Frontal cortex (tissue), 4 donors: ENCODE measurements around the gene BOLA1. TPM values are rescaled to one million over a fixed set of nuclear protein-coding genes. Genes with fewer than 3 reads are reported as not detected.
"Not testable (repeated sequence)": the region's sequence is repeated elsewhere in the genome, so short reads cannot be mapped to it uniquely, and the experiment has no call there.

Source experiments
- DNase-seq, 2 donors: peaks; one replicate each; pipeline ENCODE4 v3.0.0; 2012; ENCODE audit warnings: low spot score in 2 of 2
- FAIRE-seq: peaks from 2 replicates; lab custom pipeline; 2012; peaks lifted over from hg19 to GRCh38; lab: Jason Lieb, UNC
- total RNA-seq: library from RNA; depleted of rRNA; stranded (reverse); fragments of >200 nt; gene quantifications from one replicate; pipeline ENCODE4 v1.2.3, GENCODE V29; 2014
- donor health status: control.
- donor health status: control.
- donor health status: control.

BOLA1 gene
- total RNA-seq, 1 donor from 2014 or later: 10.2 TPM

GRCh38 chr1:149886396-149887195 is 12.8 kb upstream of the BOLA1 start:
- FAIRE-seq (peak; percentile 98), DNase-seq (peak; percentile 84 to 86)

DNA sequence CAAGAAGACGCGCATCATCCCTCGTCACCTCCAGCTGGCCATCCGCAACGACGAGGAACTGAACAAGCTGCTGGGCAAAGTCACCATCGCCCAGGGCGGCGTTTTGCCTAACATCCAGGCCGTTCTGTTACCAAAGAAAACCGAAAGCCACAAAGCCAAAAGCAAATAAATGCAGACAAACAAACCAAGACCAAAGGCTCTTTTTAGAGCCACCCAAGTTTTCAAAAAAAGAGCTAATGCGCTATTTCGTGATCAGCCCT is 12.2 kb upstream of the BOLA1 start:
- not testable (repeated sequence) for FAIRE-seq, DNase-seq

- peak; percentile 74 to 77 for DNase-seq
- peak; percentile 92 for FAIRE-seq
Measured at GRCh38 chr1:149887456-149888246, 11.7 kb upstream of the BOLA1 start.

DNA sequence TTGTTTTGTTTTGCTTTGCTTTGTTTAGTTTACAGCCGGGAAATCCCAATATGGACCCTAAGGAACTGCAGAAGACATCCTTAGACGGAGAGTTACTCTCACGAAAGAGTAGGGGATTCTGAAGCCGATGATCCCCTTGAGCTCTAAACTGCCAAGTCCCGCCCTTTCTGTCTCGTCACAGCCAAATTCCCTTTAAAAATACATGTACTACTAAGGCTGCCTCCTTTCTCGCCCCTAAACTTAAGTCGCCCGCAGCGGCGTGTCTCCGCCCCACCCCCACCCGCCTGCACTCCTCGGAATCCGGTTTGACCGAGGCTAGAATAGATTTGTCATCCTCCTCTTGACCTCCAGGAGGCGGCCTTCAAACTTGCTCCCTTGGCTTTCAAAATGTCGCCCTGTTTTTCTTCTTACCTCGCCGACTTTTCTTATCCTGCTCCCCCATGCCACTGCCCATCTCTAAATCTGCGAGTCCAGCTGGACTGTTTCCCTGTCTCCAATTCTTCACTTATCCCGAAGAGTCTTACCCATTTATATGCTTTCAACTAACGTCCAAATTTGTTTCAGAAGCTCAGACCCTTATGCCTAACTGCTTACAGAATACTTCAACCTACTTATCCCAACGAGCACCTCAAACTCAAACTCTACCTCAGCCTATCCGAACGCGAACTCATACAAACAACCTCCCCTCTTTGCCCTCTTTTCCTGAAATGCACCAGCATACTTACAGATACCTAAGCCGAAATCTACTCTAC is 10.9 kb upstream of the BOLA1 start:
- no peak for FAIRE-seq
- DNase-seq: peak in 1 of 2 donors; percentile 57

GRCh38 chr1:149888999-149889289 is 10.4 kb upstream of the BOLA1 start:
- FAIRE-seq (no peak), DNase-seq (no peak)

DNA sequence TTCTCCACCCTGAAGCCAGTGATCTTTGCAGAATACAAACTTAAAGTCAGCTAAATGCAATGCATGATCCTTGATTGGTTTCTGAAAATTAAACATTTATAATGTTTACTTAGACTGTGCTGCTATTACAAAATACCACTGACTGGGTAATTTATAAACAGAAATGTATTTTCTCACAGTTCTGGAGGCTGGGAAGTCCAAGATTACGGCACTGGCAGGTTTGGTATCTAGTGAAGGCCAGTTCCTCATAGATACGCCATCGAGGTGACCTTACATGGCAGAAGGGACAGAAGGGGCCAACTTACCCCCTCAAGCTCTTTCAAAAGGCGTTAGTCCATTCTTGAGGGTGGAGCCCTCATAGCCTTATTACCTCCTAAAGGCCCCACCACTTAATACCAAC is 2.8 kb upstream of the BOLA1 start:
- FAIRE-seq (no peak), DNase-seq (no peak)

DNA sequence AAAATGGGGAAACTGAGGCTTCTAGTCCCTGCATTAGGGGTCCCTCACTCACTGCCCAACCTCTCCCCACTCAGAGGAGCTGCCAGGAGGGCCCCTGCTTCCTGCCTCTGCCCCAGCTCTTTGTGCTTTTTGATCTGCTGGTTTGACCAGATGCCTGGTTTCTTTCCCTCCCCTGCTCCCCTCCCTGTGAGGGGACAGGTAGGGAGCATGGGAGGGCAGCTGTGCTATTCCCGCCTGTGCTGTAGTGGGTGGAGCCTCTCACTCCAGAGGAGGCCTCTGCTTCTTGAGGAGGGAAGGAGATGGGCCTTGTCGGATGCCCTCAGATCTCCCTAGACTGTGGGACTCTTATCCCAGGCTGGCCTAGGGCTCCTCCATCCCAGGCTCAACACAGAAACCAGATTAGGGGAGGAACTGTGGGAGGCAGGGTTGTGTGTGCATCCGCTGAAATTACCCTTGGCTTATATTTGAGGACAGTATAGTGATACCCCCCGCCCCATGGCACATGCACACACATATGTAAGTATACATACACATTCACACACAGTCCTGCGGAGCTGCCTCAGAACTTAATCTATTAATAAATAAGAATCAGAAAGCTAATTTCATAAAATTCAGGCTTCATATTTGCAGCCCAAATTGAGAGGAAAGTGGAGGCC is 4.6 kb downstream of the BOLA1 start:
- DNase-seq (no peak), FAIRE-seq (no peak)

- FAIRE-seq (no peak), DNase-seq (no peak)
Measured at GRCh38 chr1:149906570-149907075, 7.3 kb downstream of the BOLA1 start.

DNA sequence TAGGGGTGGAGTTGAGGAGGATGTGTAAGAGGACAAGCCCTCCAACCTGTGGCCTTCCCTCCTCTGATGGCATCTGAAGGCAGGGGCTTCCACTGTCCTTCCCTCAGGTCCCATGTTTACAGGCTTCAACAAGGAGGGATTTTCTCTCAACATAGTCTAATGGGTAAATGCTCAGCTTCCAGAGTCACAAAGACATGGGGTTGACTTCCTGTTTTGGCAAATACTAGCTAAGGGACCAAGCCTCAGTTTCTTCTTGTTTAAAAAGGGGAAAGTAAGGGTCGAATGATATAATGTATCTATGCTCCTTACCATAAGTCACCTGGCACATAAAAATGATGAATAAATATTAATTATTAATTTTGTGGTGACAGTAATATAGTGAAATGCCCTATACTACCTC is 15.2 kb downstream of the BOLA1 start:
- DNase-seq: no peak
- no peak for FAIRE-seq

DNA sequence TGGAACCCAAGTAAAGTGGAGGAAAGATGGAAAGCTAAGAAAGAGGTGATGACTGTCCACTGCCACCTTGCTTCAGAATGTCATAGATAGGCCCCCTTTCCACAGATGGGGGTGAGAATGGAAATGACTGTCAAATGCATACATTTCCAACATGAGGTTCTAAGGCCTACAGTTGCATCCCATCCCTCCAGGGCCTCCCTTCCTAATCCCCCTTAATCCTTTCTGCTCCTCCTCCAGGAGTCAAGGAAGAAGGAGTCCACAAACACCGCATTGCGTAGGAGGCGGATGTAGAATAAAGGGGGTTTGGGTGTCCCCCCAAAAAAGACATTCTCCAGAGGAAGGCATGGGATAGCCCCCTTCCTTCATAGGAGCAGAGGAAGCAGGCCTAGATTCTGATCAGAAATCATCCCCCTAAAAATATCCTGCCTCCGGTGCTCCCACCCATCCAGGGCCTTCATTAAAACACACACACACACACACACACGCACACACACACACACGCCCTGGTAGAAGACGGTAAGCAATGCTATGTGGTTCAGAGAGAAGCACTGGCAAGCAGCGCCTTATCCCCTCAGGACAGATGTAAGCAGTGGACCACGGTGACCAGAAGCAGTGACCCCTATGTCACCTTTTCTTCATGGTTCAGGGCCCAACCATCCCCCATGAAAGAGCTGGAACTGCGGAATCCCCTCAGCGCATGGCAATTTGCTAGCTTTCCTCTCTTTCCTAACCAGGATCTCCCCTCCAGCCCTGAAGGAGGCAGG is 16.2 kb downstream of the BOLA1 start:
- no peak for FAIRE-seq
- no peak for DNase-seq

DNA sequence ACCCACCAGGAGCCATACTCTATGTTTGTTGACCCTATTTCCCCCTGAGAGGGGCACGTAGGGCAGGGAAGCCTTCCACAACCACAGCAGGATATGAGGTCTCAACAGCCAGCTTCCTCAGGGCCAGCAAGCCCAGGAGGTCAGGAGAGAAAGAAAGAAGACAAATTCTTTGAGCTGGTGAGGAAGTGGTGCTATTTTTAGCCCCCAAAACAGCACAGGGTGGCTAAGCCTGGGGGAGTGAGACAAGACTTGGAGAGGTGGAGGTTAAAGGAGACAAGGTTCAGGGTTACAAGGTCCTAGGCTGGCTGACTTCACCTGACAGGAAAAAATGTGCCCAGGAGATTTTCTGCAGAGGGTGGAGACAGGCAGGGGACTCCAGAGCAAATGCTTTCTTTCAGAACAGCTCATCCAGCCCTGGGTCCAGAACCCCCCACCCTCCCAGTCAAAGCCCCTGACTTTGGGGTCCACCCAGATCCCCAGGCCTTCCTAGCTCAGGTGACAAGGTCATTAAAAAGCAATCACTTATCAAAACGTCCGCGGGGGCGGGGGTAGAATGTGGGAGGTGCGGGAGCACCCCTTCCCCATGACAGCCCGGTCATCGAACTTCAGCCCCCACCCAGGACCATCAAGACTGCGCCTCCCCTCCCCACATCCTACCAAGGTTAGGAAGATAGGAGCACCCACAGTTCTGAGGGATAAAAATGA is 17.0 kb downstream of the BOLA1 start:
- FAIRE-seq: no peak
- DNase-seq: no peak

DNA sequence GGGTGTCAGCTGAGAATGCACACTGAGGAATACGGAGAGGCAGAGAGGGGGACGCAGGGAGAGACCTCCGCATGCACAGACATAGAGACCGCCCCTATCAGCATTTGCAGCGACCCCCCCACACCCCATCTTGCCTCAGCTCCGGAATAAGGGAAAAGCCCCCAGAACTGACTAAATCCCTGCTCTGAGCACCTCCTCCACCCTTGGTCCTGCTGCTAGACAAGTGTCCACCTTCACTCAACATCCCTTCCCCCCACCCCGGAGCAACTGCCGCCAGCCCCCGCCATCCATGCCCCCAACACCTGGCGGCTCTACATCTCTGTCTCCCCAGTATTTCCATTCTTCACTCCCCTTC is 17.5 kb downstream of the BOLA1 start:
- no peak for DNase-seq

DNA sequence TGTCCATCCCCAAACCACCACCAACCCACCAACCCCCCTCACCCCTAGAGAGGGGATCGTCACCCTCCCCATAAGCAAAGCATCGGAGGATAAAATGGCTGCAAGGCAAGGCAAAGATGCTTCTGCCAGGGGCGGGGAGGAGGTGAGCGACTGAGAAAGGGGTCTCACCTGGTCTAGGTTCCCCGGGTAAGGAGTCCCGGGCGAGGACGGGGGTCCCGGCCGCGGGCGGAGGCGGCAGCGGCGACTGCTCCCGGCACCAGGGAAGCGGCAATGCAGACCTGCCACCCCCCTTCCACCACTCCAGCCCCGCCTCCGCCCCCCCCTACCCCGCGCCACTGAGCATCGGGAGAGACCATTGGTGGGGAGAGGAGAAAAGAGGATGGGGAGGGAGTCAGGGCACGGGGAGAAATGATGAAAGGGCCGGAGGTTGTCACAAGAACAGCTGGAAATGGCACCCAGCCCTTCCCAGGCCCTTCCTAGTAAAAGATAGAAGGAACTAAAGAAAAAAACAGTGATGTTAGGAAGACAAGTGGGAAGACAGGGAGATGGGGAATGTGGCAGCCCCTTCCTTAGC is 18.3 kb downstream of the BOLA1 start, which contains the start of gene SV2A:
TSS of gene SV2A (minus strand) at position 274 of the 574 bp plus-strand sequence. CDS start 4,004 bp downstream, outside the sequence.
- peak; percentile 50 to 76 for DNase-seq
- no peak for FAIRE-seq

More for the DNA sequence above, 17.5 kb downstream of the BOLA1 start:
- FAIRE-seq: no peak

DNA sequence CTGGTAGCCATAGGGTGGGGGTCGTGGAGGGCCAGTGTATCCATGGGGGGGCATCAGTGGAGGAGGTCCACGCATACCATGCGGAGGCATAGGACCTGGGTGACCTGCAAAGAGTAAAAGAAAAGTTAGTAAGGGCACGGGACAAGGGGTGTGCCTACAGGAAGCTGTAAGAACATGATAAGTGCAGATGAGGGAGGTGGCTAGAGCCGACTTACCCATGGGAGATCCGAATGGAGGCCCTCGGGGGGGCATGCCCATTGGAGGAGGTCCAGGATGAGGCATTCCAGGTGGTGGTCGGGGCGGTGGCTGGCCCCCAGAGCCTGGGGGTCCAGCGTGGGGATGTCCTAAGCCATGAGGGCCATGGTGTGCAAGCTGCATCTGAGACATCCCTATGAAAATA is 24.3 kb downstream of the BOLA1 start:
- FAIRE-seq (no peak), DNase-seq (no peak)

DNA sequence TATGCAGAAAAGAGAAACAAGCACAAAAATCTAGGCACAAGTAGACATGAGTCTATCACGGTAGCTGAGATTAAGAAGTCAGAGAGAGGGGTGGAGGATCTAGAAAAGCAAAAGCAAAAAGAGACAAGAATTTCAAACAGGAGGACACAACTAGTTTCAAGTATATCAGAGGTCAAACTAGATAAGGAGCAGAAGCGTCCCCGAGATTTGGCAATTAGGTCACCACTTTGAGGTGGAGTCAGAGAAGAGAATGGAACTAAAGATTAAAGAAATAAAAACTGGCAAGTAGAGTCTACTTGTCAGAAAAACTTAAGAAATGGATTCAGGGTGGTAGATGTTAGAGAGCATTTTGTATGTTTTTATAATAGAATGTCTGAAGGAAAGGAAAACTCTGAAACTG is 26.0 kb downstream of the BOLA1 start:
- FAIRE-seq (no peak), DNase-seq (no peak)

- FAIRE-seq (no peak), DNase-seq (no peak)
Measured at GRCh38 chr1:149925751-149926150, 26.4 kb downstream of the BOLA1 start.

DNA sequence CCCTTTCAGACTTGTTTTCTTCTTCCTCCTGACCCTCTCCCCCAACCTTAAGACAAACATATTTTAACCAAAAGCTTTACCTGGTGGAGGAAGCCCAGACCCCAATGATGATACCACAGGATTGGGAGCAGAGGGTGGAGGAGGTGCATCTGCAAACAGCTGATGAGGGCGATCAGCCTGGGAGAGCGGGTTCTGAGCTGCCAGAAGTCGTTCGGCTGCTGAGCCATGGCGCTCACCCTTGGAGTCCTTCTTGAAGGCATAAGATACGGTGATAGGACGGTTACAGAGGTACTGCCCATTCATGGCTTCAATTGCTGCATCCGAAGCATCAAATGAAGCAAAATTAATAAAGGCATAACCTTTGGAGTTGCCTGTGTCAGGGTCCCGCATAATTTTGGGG is 26.9 kb downstream of the BOLA1 start:
- DNase-seq: no peak
- no peak for FAIRE-seq

GRCh38 chr1:149927056-149927562 is 27.7 kb downstream of the BOLA1 start:
- DNase-seq: no peak
- FAIRE-seq: no peak
